HepG2 (cell line): ENCODE measurements around the gene NOC4L. TPM values are rescaled to one million over a fixed set of nuclear protein-coding genes. Genes with fewer than 3 reads are reported as not detected.
A peak's percentile ranks its signal among the peaks of the same experiment; 100 is the strongest.

Experiments
- ATF2 ChIP-seq: sonication (generic); formaldehyde crosslinking; IDR thresholded peaks from 2 replicates; pipeline ENCODE4 v1.4.0; 2020; ENCODE audit warnings: missing genetic modification reagents
- ATF3 ChIP-seq: sonication (generic); formaldehyde crosslinking; IDR thresholded peaks from 2 replicates; pipeline ENCODE4 v1.4.0; 2020; ENCODE audit warnings: missing genetic modification reagents
- ELF3 ChIP-seq: IDR thresholded peaks from 2 replicates; pipeline ENCODE4 v1.6.1; 2016; ENCODE audit warnings: missing genetic modification reagents, missing compliant biosample characterization
- GABPB1 ChIP-seq: IDR thresholded peaks from 2 replicates; pipeline ENCODE4 v1.6.1; 2016; ENCODE audit warnings: mild to moderate bottlenecking, missing genetic modification reagents, moderate library complexity, missing compliant biosample characterization
- GMEB1 ChIP-seq: sonication (generic); formaldehyde crosslinking; IDR thresholded peaks from 2 replicates; pipeline ENCODE4 v1.5.1; 2020; ENCODE audit warnings: missing genetic modification reagents, mild to moderate bottlenecking, borderline replicate concordance
- HMGXB3 ChIP-seq: sonication (generic); formaldehyde crosslinking; IDR thresholded peaks from 2 replicates; pipeline ENCODE4 v1.4.0; 2020; ENCODE audit warnings: missing genetic modification reagents, borderline replicate concordance
- HNRNPUL1 ChIP-seq: fragments of 200-400 bp; formaldehyde crosslinking; IDR thresholded peaks from 2 replicates; pipeline ENCODE4 v1.6.1; 2017; ENCODE audit warnings: low read depth, mild to moderate bottlenecking, low read length, moderate library complexity
- MEF2D ChIP-seq: sonication (generic); formaldehyde crosslinking; IDR thresholded peaks from 2 replicates; pipeline ENCODE4 v1.5.1; 2020; ENCODE audit warnings: mild to moderate bottlenecking, missing genetic modification reagents
- MTF1 ChIP-seq: sonication (generic); formaldehyde crosslinking; IDR thresholded peaks from 2 replicates; pipeline ENCODE4 v1.5.0; 2020; ENCODE audit warnings: missing genetic modification reagents
- PITX1 ChIP-seq: sonication (generic); formaldehyde crosslinking; IDR thresholded peaks from 2 replicates; pipeline ENCODE4 v1.5.1; 2020; ENCODE audit warnings: mild to moderate bottlenecking, missing genetic modification reagents
- SRF ChIP-seq: IDR thresholded peaks from 2 replicates; pipeline ENCODE4 v1.6.1; 2011; ENCODE audit warnings: mild to moderate bottlenecking, low read depth, low read length, moderate library complexity
- U2AF1 ChIP-seq: fragments of 200-400 bp; formaldehyde crosslinking; optimal IDR thresholded peaks from 2 replicates; pipeline ENCODE3; 2017; ENCODE audit warnings: mild to moderate bottlenecking, low read depth, low read length
- ZBTB46 ChIP-seq: sonication (generic); formaldehyde crosslinking; IDR thresholded peaks from 2 replicates; pipeline ENCODE4 v1.4.0; 2020; ENCODE audit warnings: mild to moderate bottlenecking, missing genetic modification reagents, borderline replicate concordance
- ZFP62 ChIP-seq: sonication (generic); formaldehyde crosslinking; IDR thresholded peaks from 2 replicates; pipeline ENCODE4 v1.4.0; 2020; ENCODE audit warnings: missing genetic modification reagents
- ZNF101 ChIP-seq: sonication (generic); formaldehyde crosslinking; IDR thresholded peaks from 2 replicates; pipeline ENCODE4 v1.4.0; 2020; ENCODE audit warnings: mild to moderate bottlenecking, low read depth, missing genetic modification reagents, borderline replicate concordance
- ZNF446 ChIP-seq: sonication (generic); formaldehyde crosslinking; IDR thresholded peaks from 2 replicates; pipeline ENCODE4 v1.5.0; 2020; ENCODE audit warnings: mild to moderate bottlenecking, missing genetic modification reagents
- ZNF460 ChIP-seq: sonication (generic); formaldehyde crosslinking; IDR thresholded peaks from 2 replicates; pipeline ENCODE4 v1.5.1; 2020; ENCODE audit warnings: missing genetic modification reagents, mild to moderate bottlenecking, borderline replicate concordance
- ZNF530 ChIP-seq: sonication (generic); formaldehyde crosslinking; IDR thresholded peaks from 2 replicates; pipeline ENCODE4 v1.5.0; 2020; ENCODE audit warnings: low read depth, mild to moderate bottlenecking, missing genetic modification reagents
- ZNF777 ChIP-seq: sonication (generic); formaldehyde crosslinking; IDR thresholded peaks from 2 replicates; pipeline ENCODE4 v1.4.0; 2020; ENCODE audit warnings: missing genetic modification reagents
- ZSCAN31 ChIP-seq: sonication (generic); formaldehyde crosslinking; IDR thresholded peaks from 2 replicates; pipeline ENCODE4 v1.5.0; 2020; ENCODE audit warnings: low read depth, mild to moderate bottlenecking, missing genetic modification reagents
- polyA plus RNA-seq, 8 experiments: library from polyadenylated mRNA; depleted of rRNA in 3 of 8; stranded (reverse) in 7 of 8; unstranded in 1 of 8; fragments of >200 nt; fragmentation: Illumina TruSeq in 4 of 8; extraction: Trizol in 4 of 8; gene quantifications; 2 replicates each; pipeline versions ENCODE4 v1.2.1 to v1.2.3, GENCODE V29; 2011 to 2016; ENCODE audit warnings: low read depth in 4 of 8, missing spikeins in 1 of 8, mixed read lengths in 1 of 8; ENCODE audit not compliant: insufficient read depth in 1 of 8
- total RNA-seq, 5 experiments: library from RNA; depleted of rRNA; stranded (reverse); fragments of >200 nt; fragmentation: Illumina TruSeq; extraction: Trizol; gene quantifications; 2 replicates each; pipeline ENCODE4 v1.2.3, GENCODE V29; 2016; ENCODE audit warnings: low read depth in 1 of 5

Gene NOC4L
- total and polyA plus RNA-seq, 2 of the 13 experiments (the other 11 are each of a cell fraction or from before 2014, with no cell fraction given) = 4.3 to 14.6 TPM

GRCh38 chr12:132144115-132144809 lies at the start of gene NOC4L, which contains the start of gene DDX51 (continued):
- no peak for TF ChIP-seq U2AF1
- TF ChIP-seq ATF3 (CRISPR knock-in tag) = peak; percentile 75
- TF ChIP-seq ZSCAN31 (CRISPR knock-in tag) = peak; percentile 79; the same call in 1 of the 2 replicates
- peak; percentile 97 for TF ChIP-seq ZFP62 (CRISPR knock-in tag)
- no peak for TF ChIP-seq ZNF460 (CRISPR knock-in tag)
- peak; percentile 65; the same call in 1 of the 2 replicates for TF ChIP-seq ZNF777 (CRISPR knock-in tag)
- peak; percentile 56; the same call in 1 of the 2 replicates for TF ChIP-seq ZBTB46 (CRISPR knock-in tag)
- peak; percentile 85 for TF ChIP-seq ELF3 (CRISPR knock-in tag)
- TF ChIP-seq MTF1 = no peak
- no peak for TF ChIP-seq ZNF530
- TF ChIP-seq GMEB1 (CRISPR knock-in tag) = peak; percentile 98
- TF ChIP-seq HMGXB3 (CRISPR knock-in tag) = peak; percentile 89
- 0 out of 2 replicates have a peak, but pooled peaks have one; percentile 23 for TF ChIP-seq MEF2D (CRISPR knock-in tag)
- TF ChIP-seq HNRNPUL1 = peak; percentile 85
- TF ChIP-seq SRF = peak; percentile 90
- peak; percentile 97 for TF ChIP-seq ATF2 (CRISPR knock-in tag)
- 0 out of 2 replicates have a peak, but pooled peaks have one; percentile 35 for TF ChIP-seq ZNF446 (CRISPR knock-in tag)
- peak; percentile 92 for TF ChIP-seq GABPB1
- 0 out of 2 replicates have a peak, but pooled peaks have one; percentile 38 for TF ChIP-seq ZNF101
- TF ChIP-seq PITX1 (CRISPR knock-in tag) = peak; percentile 55; the same call in 1 of the 2 replicates
